Skeletal muscle tissue (tissue), 4 donors: ENCODE results near the gene KDM2B. TPM values are rescaled to one million over a fixed set of nuclear protein-coding genes. Genes with fewer than 3 reads are reported as not detected.

Source experiments
- H3K27ac ChIP-seq: one replicate; pipeline ENCODE4 v1.7.0; 2013; ENCODE audit warnings: mild to moderate bottlenecking, low read depth, low read length, inconsistent platforms
- H3K27me3 ChIP-seq, 3 donors: one replicate each; pipeline ENCODE4 v1.7.0; 2013; ENCODE audit warnings: low read length in 3 of 3; ENCODE audit not compliant: control insufficient read depth in 3 of 3, insufficient read depth in 3 of 3
- H3K36me3 ChIP-seq, 3 donors: one replicate each; pipeline ENCODE4 v1.7.0; 2013; ENCODE audit warnings: low read length in 3 of 3; ENCODE audit not compliant: control insufficient read depth in 3 of 3, insufficient read depth in 3 of 3
- H3K4me1 ChIP-seq, 3 donors: one replicate each; pipeline ENCODE4 v1.7.0; 2013; ENCODE audit warnings: low read length in 3 of 3, mild to moderate bottlenecking in 3 of 3; ENCODE audit not compliant: control insufficient read depth in 3 of 3, insufficient read depth in 3 of 3
- H3K4me3 ChIP-seq, 3 donors: one replicate each; pipeline ENCODE4 v1.7.0; 2013; ENCODE audit warnings: low read length in 3 of 3
- H3K9ac ChIP-seq, 3 donors: one replicate each; pipeline ENCODE4 v1.7.0; 2013; ENCODE audit warnings: low read length in 3 of 3, mild to moderate bottlenecking in 3 of 3, moderate library complexity in 2 of 3, low read depth in 1 of 3
- H3K9me3 ChIP-seq, 3 donors: one replicate each; pipeline ENCODE4 v1.7.0; 2013; ENCODE audit warnings: low read length in 3 of 3; ENCODE audit not compliant: control insufficient read depth in 3 of 3
- total RNA-seq: library from RNA; depleted of rRNA; stranded (reverse); fragments of >200 nt; gene quantifications from one replicate; pipeline ENCODE4 v1.2.3, GENCODE V29; 2014
- donor health status: Osteomylitis.

The KDM2B gene
- total RNA-seq, 1 donor from 2014 or later: 28.7 TPM

DNA sequence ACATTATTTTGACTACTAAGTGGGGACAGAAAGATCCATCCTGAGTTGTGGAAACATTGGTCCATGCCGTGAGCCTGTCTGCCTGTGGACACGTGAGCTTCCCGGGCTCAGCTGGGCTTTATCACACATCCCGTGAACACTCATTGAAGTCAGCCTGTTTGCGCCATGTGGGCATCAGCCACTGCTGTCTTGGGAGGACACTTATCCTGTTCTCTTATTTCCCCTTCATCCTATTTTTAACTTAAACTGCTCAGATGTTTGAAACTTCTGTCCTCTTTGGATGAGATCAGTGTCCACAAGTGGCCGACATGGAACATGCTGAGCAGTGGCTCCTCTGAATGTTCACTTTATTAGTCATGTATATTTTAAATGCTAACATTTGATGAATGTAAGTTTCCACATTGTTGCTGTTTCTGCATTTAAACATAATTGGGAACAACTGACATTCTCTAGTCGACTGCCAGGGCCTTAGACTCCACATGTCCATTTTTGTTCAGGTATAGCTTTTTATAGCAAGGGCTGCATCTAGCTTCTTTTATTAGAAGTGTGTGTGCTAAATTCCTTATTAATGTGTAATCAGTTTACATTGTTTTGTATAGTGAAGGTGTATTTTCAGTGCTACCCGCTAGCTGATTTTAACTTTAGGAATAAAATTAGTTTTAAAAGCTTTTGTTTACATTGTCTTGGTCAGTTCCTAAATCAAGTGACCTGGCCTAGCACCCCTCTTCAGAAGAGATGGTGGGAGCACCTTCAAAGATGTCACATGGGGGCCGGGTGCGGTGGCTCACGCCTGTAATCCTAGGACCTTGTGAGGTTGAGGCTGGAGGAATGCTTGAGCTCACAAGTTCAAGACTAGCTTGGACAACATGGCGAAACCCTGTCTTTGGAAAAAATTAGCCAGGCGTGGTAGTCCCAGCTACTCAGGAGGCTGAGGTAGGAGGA is 156.9 kb downstream of the KDM2B start:
- Histone ChIP-seq H3K36me3 (peaks cover 33 to 60% (median 50%) of the 10 kb centered on the region in 3 donors), H3K9me3 (no peaks in the 10 kb centered on the region), H3K4me3 (peak overlapping the region in 1 of 3 donors; percentile 27), H3K27ac (peak overlapping the region; percentile 86), H3K4me1 (peaks cover 17 to 39% (median 19%) of the 10 kb centered on the region in 3 donors), H3K9ac (peak overlapping the region; percentile 18 to 34 (median 23)), H3K27me3 (no peaks in the 10 kb centered on the region)

- Histone ChIP-seq H3K4me3 (peak overlapping the region in 1 of 3 donors; percentile 27), H3K27ac (peak overlapping the region; percentile 86), H3K9ac (peak overlapping the region in 1 of 3 donors; percentile 34), H3K36me3 (peaks cover 26 to 53% (median 45%) of the 10 kb centered on the region in 3 donors), H3K9me3 (no peaks in the 10 kb centered on the region), H3K4me1 (peaks cover 21 to 46% (median 22%) of the 10 kb centered on the region in 3 donors), H3K27me3 (no peaks in the 10 kb centered on the region)
Measured at GRCh38 chr12:121423253-121423652, 157.6 kb downstream of the KDM2B start.

DNA sequence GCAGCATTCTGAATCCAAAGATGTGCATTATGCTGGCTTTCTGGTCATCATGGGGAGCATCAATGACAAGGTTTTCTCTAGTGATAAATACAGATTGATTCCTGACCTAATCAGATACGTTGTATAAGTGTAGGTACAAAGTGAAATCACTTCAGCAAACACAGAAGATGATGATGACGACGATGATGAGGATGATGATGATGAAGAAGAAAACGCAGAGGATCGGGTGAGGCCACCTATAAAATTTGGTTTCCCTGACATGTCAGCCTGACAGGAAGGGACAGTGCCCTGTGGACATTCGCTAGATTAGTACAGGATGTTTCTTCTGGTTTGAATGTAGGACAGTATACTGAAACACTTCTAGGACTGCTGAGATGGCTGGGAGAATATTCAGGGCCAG is 160.7 kb downstream of the KDM2B start:
- no peak overlapping the region for H3K27ac ChIP-seq
- no peak overlapping the region for H3K9ac ChIP-seq
- H3K4me3 ChIP-seq: no peak overlapping the region
- no peaks in the 10 kb centered on the region for H3K27me3 ChIP-seq
- peaks cover 32 to 62% (median 35%) of the 10 kb centered on the region in 3 donors for H3K4me1 ChIP-seq
- no peaks in the 10 kb centered on the region for H3K9me3 ChIP-seq
- peaks cover 24 to 52% (median 44%) of the 10 kb centered on the region in 3 donors for H3K36me3 ChIP-seq

- Histone ChIP-seq H3K27me3 (no peaks in the 10 kb centered on the region), H3K36me3 (peaks cover 20 to 38% (median 37%) of the 10 kb centered on the region in 3 donors), H3K9me3 (no peaks in the 10 kb centered on the region), H3K4me1 (peaks cover 22 to 50% (median 34%) of the 10 kb centered on the region in 3 donors), H3K4me3 (no peak overlapping the region), H3K9ac (peak overlapping the region in 2 of 3 donors; percentile 33 to 51), H3K27ac (peak overlapping the region; percentile 39)
Measured at GRCh38 chr12:121417847-121418246, 163.0 kb downstream of the KDM2B start.

DNA sequence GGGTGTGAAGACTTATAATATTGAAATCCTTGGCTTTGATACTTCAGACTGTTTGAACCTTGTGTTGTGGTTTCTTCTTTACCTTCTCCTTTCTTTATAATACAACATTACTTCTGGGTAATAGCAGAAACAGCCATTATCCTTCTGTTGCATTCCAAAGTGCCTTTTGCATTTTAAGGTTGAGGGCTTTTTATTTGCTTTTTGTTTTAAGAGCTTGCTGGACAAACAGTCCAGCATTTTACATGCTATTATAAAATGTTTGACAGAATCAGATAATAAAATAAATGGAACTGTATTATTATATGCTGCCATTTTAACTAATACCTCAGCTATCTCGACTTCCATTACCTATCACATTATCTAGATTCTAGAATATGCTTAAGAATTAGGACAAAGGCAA is 166.9 kb downstream of the KDM2B start:
- H3K9ac ChIP-seq: peak overlapping the region in 1 of 3 donors; percentile 12
- peaks cover 8 to 16% (median 13%) of the 10 kb centered on the region in 3 donors for H3K36me3 ChIP-seq
- H3K27ac ChIP-seq: peak overlapping the region; percentile 1
- H3K4me3 ChIP-seq: no peak overlapping the region
- H3K27me3 ChIP-seq: no peaks in the 10 kb centered on the region
- no peaks in the 10 kb centered on the region for H3K9me3 ChIP-seq
- H3K4me1 ChIP-seq: peaks cover 14 to 40% (median 28%) of the 10 kb centered on the region in 3 donors

- Histone ChIP-seq H3K27me3 (no peaks in the 10 kb centered on the region), H3K36me3 (peaks cover 4 to 18% (median 15%) of the 10 kb centered on the region in 3 donors), H3K27ac (no peak overlapping the region)
Measured at GRCh38 chr12:121405211-121405610, 175.6 kb downstream of the KDM2B start.

DNA sequence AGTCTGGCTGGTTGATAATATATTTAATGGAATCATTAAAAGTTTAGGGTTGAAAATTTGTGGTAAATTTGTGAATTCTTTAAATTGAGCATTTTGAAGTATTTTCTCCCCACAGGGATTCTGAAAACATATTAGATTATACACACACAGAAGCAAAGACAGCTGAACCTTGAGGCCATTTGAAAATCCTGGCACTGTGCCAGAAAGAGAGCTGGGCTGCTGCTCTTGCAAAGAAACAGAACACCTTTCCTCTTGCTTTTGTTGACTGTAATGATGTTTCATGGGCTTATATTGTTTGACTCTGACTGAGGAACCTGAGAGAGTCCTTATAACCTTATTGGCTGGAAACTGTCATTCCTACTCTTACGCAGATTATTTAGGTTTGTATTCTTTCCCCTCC is 176.1 kb downstream of the KDM2B start:
- Histone ChIP-seq H3K9me3 (no peaks in the 10 kb centered on the region), H3K4me1 (peaks cover 9 to 21% (median 19%) of the 10 kb centered on the region in 3 donors), H3K36me3 (peaks cover 6 to 18% (median 15%) of the 10 kb centered on the region in 3 donors), H3K9ac (no peak overlapping the region), H3K4me3 (no peak overlapping the region), H3K27ac (no peak overlapping the region), H3K27me3 (no peaks in the 10 kb centered on the region)

More at GRCh38 chr12:121405211-121405610, 175.6 kb downstream of the KDM2B start:
- H3K4me3 ChIP-seq: no peak overlapping the region
- no peaks in the 10 kb centered on the region for H3K9me3 ChIP-seq
- peaks cover 9 to 21% (median 18%) of the 10 kb centered on the region in 3 donors for H3K4me1 ChIP-seq
- H3K9ac ChIP-seq: no peak overlapping the region

DNA sequence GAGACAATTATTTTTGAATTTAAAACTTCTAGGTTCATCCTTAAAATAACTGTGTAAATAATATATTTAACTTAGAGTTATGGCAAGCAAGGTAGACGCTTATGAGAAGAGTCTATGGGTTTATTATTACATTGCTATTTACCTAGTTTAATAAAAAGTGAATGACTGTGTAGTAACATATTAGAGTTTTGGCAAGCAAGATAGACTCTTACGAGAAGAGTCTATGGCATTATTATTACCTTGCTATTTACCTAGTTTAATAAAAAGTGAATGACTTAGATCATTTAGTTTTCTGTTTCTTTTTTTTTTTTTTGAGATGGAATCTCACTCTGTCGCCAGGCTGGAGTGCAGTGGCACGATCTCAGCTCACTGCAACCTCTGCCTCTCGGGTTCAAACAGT is 177.1 kb downstream of the KDM2B start:
- H3K9me3 ChIP-seq: no peaks in the 10 kb centered on the region
- no peak overlapping the region for H3K27ac ChIP-seq
- H3K36me3 ChIP-seq: peaks cover 6 to 18% (median 15%) of the 10 kb centered on the region in 3 donors
- H3K4me3 ChIP-seq: no peak overlapping the region
- no peak overlapping the region for H3K9ac ChIP-seq
- H3K4me1 ChIP-seq: peaks cover 11 to 23% (median 21%) of the 10 kb centered on the region in 3 donors
- no peaks in the 10 kb centered on the region for H3K27me3 ChIP-seq

DNA sequence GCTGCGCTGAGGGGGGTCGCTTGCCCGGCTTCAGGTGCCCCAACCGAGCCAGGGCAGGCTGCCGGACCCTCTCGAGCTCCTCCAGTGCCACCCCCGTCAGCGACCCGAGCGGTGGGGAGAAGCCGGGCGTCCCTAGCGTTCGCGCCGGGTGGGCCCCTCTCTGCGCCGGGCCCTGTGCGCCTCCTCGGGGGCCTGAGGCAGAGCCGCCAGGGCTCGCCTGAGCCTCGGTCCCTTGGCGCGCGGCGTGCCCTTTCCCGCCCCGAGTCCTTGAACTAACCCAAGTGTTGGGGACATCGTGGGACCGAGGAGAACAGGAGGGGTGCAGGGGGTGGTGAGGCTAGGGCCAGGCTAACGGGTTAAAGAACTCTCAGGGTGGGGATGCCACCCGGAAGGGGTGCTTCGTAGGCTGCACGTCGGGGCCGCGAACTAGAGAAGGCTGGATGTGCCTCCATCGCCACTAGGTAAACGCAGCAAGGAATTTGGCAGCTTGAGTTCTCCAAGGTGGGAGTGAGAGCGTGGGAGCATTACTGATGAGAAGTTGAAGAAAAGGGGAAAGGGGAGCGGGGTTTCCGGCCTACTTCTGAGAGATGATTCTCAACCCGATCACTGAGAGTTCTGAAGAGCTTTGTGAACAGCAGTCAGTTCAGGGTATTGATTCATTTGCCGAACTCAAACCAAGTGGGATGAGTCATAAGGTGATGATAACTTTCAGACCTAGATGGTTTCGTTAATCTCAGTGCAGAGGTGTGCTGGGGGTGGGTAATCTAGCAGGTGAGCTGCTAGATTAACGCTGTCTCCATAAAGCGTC is 180.3 kb downstream of the KDM2B start:
- Histone ChIP-seq H3K27me3 (no peaks in the 10 kb centered on the region), H3K4me3 (peak overlapping the region; percentile 91 to 97 (median 91)), H3K36me3 (peaks cover 5 to 11% (median 6%) of the 10 kb centered on the region in 3 donors), H3K4me1 (peaks cover 13 to 25% (median 18%) of the 10 kb centered on the region in 3 donors), H3K9ac (peak overlapping the region; percentile 95 to 98 (median 98)), H3K27ac (peak overlapping the region; percentile 93), H3K9me3 (no peaks in the 10 kb centered on the region)
